HG03575 (cell line): Measurements from ENCODE around the gene COL4A2.

Source experiments
- ATAC-seq: cut with Tn5 transposase; IDR thresholded peaks from one replicate; pipeline ENCODE4 v1.9.1; 2021; ENCODE audit not compliant: unreplicated experiment, insufficient number of reproducible peaks, low FRiP score; ENCODE audit errors: extremely low read depth

COL4A2 gene

GRCh38 chr13:110546378-110546777 is 239.3 kb downstream of the COL4A2 start:
- ATAC-seq, result no peak

- ATAC-seq, result no peak
These were observed 239.8 kb downstream of the COL4A2 start for GRCh38 chr13:110546926-110547325.

DNA sequence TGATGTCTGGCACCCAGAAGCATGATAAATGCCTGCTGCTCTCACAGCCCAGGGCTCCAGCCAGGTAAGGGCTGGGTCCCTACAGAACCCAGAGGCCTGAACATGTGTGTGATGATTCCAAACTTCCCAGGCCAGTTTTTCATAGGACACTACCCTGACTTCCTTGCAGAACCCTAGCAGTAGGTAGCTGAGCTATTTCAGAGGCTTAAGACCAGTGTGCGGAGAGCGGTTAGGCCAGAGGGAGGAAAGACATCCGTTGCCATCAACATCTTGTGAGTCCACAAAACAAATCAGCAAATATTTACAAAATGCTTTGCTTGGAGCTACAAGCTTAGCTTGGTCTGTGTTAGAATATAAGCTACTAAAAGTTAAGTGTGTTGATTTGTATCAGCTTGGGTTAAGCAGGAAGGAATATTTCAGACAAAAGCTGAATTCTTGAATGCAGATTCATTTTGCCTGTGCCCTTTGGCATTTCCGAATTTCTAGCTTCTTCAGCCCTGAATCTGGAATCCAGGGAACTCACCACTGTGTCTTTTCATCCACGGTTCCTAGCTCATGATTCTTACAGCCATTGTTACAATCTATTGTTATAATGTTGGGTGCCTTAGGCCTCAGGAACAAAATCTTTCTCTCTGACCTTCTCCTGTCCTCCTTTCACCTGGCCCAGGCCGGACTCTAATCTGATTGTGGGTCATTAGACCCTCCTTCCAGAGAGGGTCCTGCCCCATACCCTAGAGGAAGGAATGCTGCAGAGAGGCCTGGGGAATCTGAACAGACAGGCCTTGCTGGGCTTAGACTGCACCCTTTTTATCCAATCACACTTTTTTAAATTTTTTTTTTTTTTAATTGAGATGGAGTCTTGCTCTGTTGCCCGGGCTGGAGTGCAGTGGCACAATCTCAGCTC is 242.1 kb downstream of the COL4A2 start:
- ATAC-seq, result no peak

DNA sequence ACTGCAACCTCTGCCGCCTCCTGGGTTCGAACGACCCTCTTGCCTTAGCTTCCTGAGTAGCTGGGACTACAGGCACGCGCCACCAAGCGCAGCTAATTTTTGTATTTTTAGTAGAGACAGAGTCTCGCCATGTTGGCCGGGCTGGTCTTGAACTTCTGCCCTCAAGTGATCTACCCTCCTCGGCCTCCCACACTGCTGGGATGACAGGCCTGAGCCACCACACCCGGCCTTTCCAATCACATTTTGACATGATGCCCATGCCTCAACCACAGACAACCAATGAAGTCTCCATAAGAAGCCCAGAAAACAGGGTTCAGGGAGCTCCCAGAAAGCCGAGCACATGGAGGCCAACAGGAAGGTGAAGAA is 242.7 kb downstream of the COL4A2 start:
- ATAC-seq, result no peak

DNA sequence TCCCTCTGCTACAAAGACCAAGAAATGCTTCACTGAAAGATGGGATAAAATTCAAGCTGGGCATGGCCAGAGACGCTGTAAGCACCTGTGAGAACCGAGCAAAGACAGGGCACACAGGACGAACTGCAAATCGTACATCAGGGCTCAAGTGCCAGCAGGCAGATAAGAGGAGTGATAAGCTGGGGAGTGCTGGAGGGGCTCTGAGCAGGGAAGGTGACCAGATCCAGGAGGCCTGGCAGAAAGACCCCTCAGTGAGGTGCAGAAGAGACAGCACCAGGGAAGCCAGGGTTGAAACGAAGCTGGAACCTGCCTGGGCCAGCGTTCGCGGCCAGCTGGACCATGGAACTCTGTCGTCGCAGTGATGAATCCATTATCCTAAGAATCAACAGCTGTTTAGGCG is 244.2 kb downstream of the COL4A2 start:
- ATAC-seq, result no peak

DNA sequence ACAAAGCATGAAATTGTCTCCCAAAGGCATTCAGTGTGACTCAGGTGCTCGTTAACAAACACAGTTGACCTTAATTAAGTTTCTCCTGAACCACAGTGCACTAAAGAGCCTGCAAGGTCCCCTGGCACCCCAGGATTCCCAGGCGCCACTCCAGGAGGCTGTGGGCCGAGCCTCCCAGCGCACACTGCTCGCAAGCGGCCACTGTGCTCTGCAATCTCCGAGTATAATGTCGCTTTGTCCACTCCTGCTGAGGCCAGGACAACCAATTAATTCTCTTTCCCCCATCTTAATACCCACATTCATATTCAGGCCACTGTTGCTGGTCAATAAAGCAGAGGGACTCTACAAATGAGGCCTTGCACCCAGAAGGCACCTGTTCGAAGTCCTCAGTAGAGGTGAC is 245.7 kb downstream of the COL4A2 start:
- no peak for ATAC-seq

GRCh38 chr13:110553417-110553816 is 246.3 kb downstream of the COL4A2 start:
- ATAC-seq, result no peak

- no peak for ATAC-seq
These were observed 247.2 kb downstream of the COL4A2 start for GRCh38 chr13:110554227-110554836.

GRCh38 chr13:110554946-110555345 is 247.9 kb downstream of the COL4A2 start:
- no peak for ATAC-seq

- ATAC-seq, result no peak
These were observed 248.6 kb downstream of the COL4A2 start for GRCh38 chr13:110555601-110556223.

GRCh38 chr13:110556224-110556606 is 249.1 kb downstream of the COL4A2 start:
- no peak for ATAC-seq

DNA sequence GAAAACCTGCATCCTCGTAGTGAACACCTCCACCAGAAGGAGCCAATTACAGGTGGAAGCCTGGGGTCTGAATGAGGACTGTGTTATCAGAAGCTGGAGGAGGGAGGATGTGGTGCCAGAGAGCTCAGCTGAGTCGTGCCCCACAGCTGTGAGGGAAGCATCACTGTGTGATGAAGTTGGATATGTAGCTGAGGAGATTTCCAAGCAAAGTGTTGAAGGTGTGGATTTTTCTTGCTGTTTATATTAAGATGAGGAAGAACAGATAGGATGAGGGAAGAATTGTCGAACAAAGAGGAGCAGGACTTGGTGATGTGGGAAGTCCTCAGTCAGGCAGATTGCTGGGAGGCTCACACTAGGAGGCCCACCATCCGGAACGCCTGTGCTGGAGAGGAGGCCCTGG is 250.0 kb downstream of the COL4A2 start:
- no peak for ATAC-seq

DNA sequence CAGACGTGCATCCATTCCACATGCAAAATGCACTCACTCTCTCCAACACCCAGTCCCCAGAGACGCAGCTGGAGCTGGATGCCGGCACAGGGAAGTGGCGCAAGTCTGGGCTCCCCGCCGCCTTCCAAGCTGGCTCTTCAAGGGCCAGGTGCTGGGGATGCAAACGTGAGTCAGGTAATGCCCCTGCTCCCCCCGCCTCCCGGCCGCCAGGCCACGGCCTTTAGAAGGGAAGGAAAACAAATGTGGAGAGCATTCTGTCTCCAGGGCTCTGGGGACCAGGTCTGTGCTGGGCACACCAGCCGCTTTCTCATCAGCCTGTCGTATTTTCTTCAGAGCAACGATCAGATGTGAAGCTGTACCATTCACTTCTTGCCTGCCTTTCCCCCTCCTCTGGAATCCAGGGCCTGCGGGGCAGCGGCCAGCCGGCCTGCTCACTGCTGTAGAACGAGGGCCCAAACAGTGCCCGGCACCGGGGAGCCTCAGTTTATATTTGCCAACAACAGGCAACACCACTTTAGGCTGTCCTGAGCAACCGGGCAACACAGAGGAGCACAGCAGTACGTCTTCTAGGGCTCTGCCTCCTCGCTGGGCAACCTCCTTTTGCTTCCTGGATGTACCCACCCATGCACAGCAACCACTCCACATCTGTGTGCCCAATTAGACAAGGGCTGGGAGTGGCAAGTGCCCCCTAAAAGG is 250.7 kb downstream of the COL4A2 start:
- no peak for ATAC-seq

- ATAC-seq, result no peak
These were observed 252.4 kb downstream of the COL4A2 start for GRCh38 chr13:110559429-110559943.

GRCh38 chr13:110559986-110560385 is 252.9 kb downstream of the COL4A2 start:
- ATAC-seq, result no peak

GRCh38 chr13:110560601-110561343 is 253.7 kb downstream of the COL4A2 start:
- ATAC-seq, result no peak

DNA sequence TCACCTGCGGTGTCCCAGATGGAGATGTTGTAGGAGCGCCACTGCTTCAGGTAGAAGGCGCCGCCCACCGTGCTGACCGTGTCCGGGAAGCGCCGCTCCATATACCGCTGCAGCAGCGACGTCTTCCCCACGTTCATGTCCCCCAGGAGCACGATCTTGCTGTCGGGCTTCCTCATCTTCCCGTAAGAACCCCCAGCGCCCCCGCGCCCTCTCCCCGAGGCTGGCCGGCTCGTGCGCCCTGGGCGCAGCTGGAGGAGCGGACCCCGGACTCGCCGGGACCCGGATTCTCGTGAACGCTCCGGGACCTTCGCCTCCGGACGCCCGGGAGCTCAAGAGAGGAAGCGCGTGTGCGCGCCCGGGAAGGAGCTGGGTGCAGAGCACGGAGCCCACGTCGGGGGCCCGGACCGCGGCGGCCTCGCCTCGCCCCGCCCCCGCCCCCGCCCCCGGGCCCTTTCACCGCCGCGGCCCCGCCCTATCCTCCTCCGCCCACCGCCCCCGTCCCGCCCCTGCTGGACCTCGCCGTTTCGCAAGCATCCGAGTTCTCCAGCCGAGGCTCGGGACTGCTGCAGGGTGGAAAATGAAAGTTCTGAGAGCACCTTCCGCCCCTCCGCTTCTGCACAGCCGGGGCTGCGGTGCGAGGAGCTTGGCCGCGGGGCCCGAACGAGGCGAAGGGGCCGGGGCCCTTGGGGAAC is 254.4 kb downstream of the COL4A2 start, which contains the start of gene RAB20:
TSS of gene RAB20 (minus strand) at position 379 of the 692 bp plus-strand sequence. CDS start at position 176, 203 bp downstream.
- no peak for ATAC-seq

DNA sequence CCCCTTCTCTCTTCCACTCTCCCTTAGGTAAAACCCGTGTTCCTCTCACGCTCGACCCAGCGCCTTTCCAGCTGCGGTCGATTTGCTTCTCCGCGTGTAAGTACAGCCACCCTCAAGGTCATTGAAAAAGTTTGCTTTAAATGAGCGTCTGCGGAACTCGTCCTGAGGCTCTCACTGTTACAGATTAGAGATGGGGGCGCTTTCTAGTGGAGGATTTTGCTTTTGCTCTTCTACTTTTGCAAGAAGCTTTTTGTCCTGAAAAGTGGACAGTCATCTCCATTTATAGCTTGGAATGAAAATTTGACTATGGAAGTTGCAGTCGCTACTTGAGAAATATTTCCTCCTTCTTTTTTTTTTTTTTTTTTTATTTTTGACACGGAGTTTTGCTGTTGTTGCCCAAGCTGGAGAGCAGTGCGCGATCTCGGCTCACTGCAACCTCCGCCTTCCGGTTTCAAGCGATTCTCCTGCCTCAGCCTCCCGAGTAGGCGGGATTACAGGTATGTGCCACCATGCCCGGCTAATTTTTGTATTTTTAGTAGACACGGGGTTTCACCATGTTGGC is 255.0 kb downstream of the COL4A2 start:
- no peak for ATAC-seq
